ENCODE results near the gene PTMS. TPM values are rescaled to one million over a fixed set of nuclear protein-coding genes. Genes with fewer than 3 reads are reported as not detected.

The PTMS gene
- total RNA-seq, 1 experiment from 2014 or later: 633 TPM

DNA sequence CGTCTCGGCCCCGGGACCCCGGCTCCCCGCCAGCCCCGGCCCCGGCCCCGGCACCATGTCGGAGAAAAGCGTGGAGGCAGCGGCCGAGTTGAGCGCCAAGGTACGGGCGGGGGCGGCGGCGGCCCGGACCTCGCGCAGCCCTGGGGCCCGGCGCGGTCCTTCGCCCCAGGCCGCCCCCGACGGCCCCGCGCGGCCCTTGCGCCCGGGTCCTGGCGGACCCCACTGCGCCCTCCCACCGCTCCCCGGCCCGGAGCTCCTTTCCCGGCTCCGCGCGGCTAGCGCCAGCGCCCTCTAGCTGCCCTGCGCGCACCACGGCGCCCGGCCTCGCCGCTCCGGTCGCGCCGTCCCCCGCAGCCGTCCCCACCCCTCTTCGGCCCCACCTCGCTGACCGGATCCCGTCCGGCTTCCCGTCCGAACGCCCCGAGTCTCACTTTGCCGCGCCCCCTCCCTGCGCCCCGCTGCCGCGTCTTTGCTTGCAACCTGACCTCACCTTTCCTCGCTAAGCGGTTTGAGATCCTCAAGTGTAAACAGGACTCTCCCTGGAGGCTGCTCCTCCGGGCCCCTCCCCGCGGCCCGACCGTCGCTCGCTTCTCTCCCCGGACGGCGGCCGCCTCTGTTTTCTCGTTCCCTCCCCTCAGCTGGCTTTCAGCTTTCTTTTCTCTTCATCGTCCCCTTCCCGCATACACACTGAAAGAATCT, 637 bp downstream of the PTMS start:
- Histone ChIP-seq H3K9me3 (ENCODE audit: insufficient read depth, low read depth) (no peaks in the 10 kb centered on the region), H3K36me3 (ENCODE audit: low read depth) (no peaks in the 10 kb centered on the region), H3K27me3 (ENCODE audit: insufficient read depth, low read depth) (no peaks in the 10 kb centered on the region), H3K27ac (peak overlapping the region; percentile 54), H2AFZ (peak overlapping the region; percentile 80), H3K4me1 (replicated peaks; ENCODE audit: insufficient read depth) (peaks cover 36% of the 10 kb centered on the region), H4K20me1 (ENCODE audit: insufficient read depth) (peaks cover 19% of the 10 kb centered on the region), H3K4me2 (peak overlapping the region; percentile 82), H3K79me2 (ENCODE audit: low read depth) (peaks cover 25% of the 10 kb centered on the region), H3K9me2 (ENCODE audit: insufficient read depth) (no peaks in the 10 kb centered on the region), H3F3A (ENCODE audit: insufficient read depth, low read depth) (peaks cover 49% of the 10 kb centered on the region), H3K4me3 (peak overlapping the region; percentile 70)
- no TSS peak for BruUV-seq (replicated peaks)
- CTCF ChIA-PET: interaction anchor here (0.5 to 4.8 kb wide), 11 partner anchors 9 to 153 kb away, joined by 3 to 83 read pairs (median 4); partner anchors contain the start of genes CDCA3, MLF2 and USP5
- peak; percentile 81 to 95 for DNase-seq
- POLR2A ChIA-PET (ENCODE audit: unreplicated experiment): interaction anchor here (0.5 to 2.6 kb wide), 15 partner anchors 9 to 818 kb away, joined by 3 to 59 read pairs (median 6); partner anchors contain the start of genes CDCA3, COPS7A, MLF2 and USP5
- TF ChIP-seq, protein P1, sequence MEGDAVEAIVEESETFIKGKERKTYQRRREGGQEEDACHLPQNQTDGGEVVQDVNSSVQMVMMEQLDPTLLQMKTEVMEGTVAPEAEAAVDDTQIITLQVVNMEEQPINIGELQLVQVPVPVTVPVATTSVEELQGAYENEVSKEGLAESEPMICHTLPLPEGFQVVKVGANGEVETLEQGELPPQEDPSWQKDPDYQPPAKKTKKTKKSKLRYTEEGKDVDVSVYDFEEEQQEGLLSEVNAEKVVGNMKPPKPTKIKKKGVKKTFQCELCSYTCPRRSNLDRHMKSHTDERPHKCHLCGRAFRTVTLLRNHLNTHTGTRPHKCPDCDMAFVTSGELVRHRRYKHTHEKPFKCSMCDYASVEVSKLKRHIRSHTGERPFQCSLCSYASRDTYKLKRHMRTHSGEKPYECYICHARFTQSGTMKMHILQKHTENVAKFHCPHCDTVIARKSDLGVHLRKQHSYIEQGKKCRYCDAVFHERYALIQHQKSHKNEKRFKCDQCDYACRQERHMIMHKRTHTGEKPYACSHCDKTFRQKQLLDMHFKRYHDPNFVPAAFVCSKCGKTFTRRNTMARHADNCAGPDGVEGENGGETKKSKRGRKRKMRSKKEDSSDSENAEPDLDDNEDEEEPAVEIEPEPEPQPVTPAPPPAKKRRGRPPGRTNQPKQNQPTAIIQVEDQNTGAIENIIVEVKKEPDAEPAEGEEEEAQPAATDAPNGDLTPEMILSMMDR (conservative IDR thresholded peaks at IDR 0.05): peak; percentile 66
- no peak for TF ChIP-seq EZH2 (IDR thresholded peaks at IDR 0.05; ENCODE audit: low read depth)
- intact Hi-C loops (cut with micrococcal nuclease; ENCODE audit: unreplicated experiment): loop anchor here (1.0 kb wide), 1 partner anchor 86 kb away; the partner anchor contains the start of gene USP5

DNA sequence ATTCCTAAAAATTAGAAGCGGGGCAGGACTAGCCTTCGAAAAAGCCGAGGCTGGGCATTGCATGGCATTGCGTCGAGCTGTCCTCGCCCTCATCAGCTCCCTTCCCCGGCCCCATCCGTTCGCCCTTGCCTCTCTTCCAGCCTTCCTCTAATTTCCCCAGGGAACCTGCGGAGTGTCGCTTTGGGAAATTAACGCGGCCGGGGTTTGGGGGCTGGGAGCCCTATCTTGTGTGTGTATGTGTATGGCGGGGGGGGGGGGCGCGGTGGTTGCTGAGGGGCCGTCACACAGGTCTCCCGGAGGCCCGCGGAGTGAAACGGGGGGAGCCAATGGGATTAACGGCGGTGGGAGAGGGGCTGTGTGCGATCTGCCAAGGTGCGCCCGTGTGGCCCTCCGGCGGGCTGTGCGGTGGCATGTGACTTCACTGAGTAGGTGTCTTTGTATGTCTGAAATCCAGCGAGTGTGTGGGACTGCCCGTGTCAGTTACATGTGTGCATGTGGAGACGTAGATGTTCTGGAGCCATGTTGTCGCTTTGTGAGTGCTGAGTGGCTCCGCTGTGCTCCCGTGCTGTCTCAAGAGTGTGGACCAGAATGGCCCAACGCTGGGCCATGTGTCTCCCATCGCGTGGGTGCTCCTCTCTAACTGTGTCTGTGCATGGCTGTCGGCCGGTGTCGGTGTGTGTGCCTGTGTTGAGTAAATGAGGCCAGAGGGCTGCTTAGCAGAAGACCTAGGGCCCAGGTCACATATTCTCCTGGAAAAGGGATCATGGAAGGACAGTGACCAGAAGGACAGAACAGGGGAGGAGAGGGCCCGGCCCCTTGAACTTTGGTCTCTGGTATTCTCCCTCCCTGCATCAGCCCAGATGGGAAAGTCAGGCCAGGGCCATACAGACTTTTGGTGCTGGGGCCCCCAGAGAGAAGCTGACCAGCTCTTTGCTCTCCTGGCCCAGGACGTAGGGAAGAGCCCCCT, 1.5 kb downstream of the PTMS start:
- Histone ChIP-seq H3K4me3 (peak overlapping the region; percentile 70), H3K36me3 (ENCODE audit: low read depth) (no peaks in the 10 kb centered on the region), H3K9me3 (ENCODE audit: insufficient read depth, low read depth) (no peaks in the 10 kb centered on the region), H3F3A (ENCODE audit: insufficient read depth, low read depth) (peaks cover 51% of the 10 kb centered on the region), H3K4me1 (replicated peaks; ENCODE audit: insufficient read depth) (peaks cover 36% of the 10 kb centered on the region), H3K4me2 (peak overlapping the region; percentile 82), H3K79me2 (ENCODE audit: low read depth) (peaks cover 25% of the 10 kb centered on the region), H4K20me1 (ENCODE audit: insufficient read depth) (peaks cover 19% of the 10 kb centered on the region), H3K27me3 (ENCODE audit: insufficient read depth, low read depth) (no peaks in the 10 kb centered on the region), H2AFZ (peak overlapping the region; percentile 80), H3K9me2 (ENCODE audit: insufficient read depth) (no peaks in the 10 kb centered on the region), H3K27ac (peak overlapping the region; percentile 54)
- intact Hi-C loops (cut with micrococcal nuclease; ENCODE audit: unreplicated experiment): no loop called here
- DNase-seq: no peak
- ChIA-PET POLR2A (ENCODE audit: unreplicated experiment) (interaction anchor here (0.5 to 2.6 kb wide), 8 partner anchors 14 to 192 kb away, joined by 3 to 59 read pairs (median 12); partner anchors contain the start of genes CDCA3, COPS7A, MLF2 and USP5), CTCF (interaction anchor here (0.6 to 4.8 kb wide), 8 partner anchors 9 to 113 kb away, joined by 3 to 83 read pairs (median 4); partner anchors contain the start of genes CDCA3, MLF2 and USP5)
- no peak for TF ChIP-seq EZH2 (IDR thresholded peaks at IDR 0.05; ENCODE audit: low read depth)
- TF ChIP-seq, protein P1 (conservative IDR thresholded peaks at IDR 0.05): no peak
- BruUV-seq (replicated peaks): TSS peak; percentile 32

DNA sequence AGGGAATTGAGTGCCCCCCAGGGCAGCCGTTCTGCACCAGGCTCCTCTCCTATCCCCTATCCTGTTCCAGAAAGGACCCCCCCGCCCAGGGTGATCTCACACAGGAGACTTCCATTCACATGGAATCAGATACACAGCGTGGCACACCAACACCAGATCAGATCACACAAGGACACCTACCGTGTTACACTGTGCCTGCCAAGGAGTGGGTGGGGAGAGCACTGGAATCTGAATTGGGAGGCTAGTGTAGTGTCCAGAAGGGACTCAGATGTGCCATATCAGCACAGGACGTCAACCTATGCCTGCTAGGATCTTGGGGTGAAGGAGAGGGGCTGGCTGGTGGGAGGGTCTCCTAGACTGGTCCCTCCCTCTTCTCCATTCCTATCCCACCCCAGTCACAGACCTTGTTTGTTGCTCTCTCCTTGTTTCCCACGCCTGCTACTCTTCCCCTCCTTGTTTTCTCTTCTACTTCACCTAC, 2.3 kb downstream of the PTMS start:
- H2AFZ ChIP-seq: no peak overlapping the region
- no peak for DNase-seq
- peaks cover 34% of the 10 kb centered on the region for H3K4me1 ChIP-seq (replicated peaks; ENCODE audit: insufficient read depth)
- H3F3A ChIP-seq (ENCODE audit: insufficient read depth, low read depth): peaks cover 46% of the 10 kb centered on the region
- peaks cover 25% of the 10 kb centered on the region for H3K79me2 ChIP-seq (ENCODE audit: low read depth)
- POLR2A ChIA-PET (ENCODE audit: unreplicated experiment): interaction anchor here (0.5 to 0.7 kb wide), 2 partner anchors 191 to 361 kb away, joined by 3 to 10 read pairs; no protein-coding TSS in a partner anchor
- CTCF ChIA-PET: interaction anchor here (4.8 kb wide), 1 partner anchor 15 kb away, joined by 83 read pairs; the partner anchor contains the start of gene MLF2
- H3K27me3 ChIP-seq (ENCODE audit: insufficient read depth, low read depth): no peaks in the 10 kb centered on the region
- H4K20me1 ChIP-seq (ENCODE audit: insufficient read depth): peaks cover 19% of the 10 kb centered on the region
- H3K4me3 ChIP-seq: peak overlapping the region; percentile 70; the same call in 1 of the 2 replicates
- no peaks in the 10 kb centered on the region for H3K9me2 ChIP-seq (ENCODE audit: insufficient read depth)
- intact Hi-C loops (cut with micrococcal nuclease; ENCODE audit: unreplicated experiment): no loop called here
- H3K36me3 ChIP-seq (ENCODE audit: low read depth): no peaks in the 10 kb centered on the region
- H3K9me3 ChIP-seq (ENCODE audit: insufficient read depth, low read depth): no peaks in the 10 kb centered on the region
- H3K4me2 ChIP-seq: peak overlapping the region; percentile 82
- H3K27ac ChIP-seq: no peak overlapping the region
- no peak for TF ChIP-seq EZH2 (IDR thresholded peaks at IDR 0.05; ENCODE audit: low read depth)
- TF ChIP-seq, protein P1 (conservative IDR thresholded peaks at IDR 0.05): no peak
- BruUV-seq (replicated peaks): no TSS peak

Data from PC-9 (cell line).